HG03135 (cell line): ENCODE measurements around the gene GID8.
"Not testable (repeated sequence)": the region's sequence is repeated elsewhere in the genome, so short reads cannot be mapped to it uniquely, and the experiment has no call there.

Experiments
- ATAC-seq: cut with Tn5 transposase; IDR thresholded peaks from one replicate; pipeline ENCODE4 v1.9.1; 2021; ENCODE audit warnings: mild to moderate bottlenecking, moderate library complexity; ENCODE audit not compliant: unreplicated experiment

Gene GID8

GRCh38 chr20:62956387-62957135, 18.6 kb downstream of the GID8 start:
- no peak for ATAC-seq

- no peak for ATAC-seq
Observed at GRCh38 chr20:62957136-62958117, 19.5 kb downstream of the GID8 start.

GRCh38 chr20:62958388-62959100, 20.6 kb downstream of the GID8 start:
- no peak for ATAC-seq

- no peak for ATAC-seq
Observed at GRCh38 chr20:62959101-62959971, 21.4 kb downstream of the GID8 start.

GRCh38 chr20:62959998-62960436, 22.1 kb downstream of the GID8 start:
- ATAC-seq: no peak

- not testable (repeated sequence) for ATAC-seq
Observed at GRCh38 chr20:62960446-62961309, 22.7 kb downstream of the GID8 start.

GRCh38 chr20:62961310-62961783, 23.4 kb downstream of the GID8 start:
- no peak for ATAC-seq

GRCh38 chr20:62961799-62962198, 23.9 kb downstream of the GID8 start:
- no peak for ATAC-seq

GRCh38 chr20:62962221-62962879, 24.4 kb downstream of the GID8 start:
- ATAC-seq: no peak

GRCh38 chr20:62962891-62963613, 25.1 kb downstream of the GID8 start:
- no peak for ATAC-seq

GRCh38 chr20:62963614-62964397, 25.9 kb downstream of the GID8 start:
- no peak for ATAC-seq

GRCh38 chr20:62964700-62965099, 26.8 kb downstream of the GID8 start:
- ATAC-seq: no peak

- ATAC-seq: no peak
Observed at GRCh38 chr20:62965363-62965771, 27.4 kb downstream of the GID8 start.

- ATAC-seq: no peak
Observed at GRCh38 chr20:62966212-62967148, 28.5 kb downstream of the GID8 start.

GRCh38 chr20:62967149-62967501, 29.2 kb downstream of the GID8 start:
- no peak for ATAC-seq
